WTC11 (cell line): ENCODE measurements around the gene TARM1. TPM values are rescaled to one million over a fixed set of nuclear protein-coding genes. Genes with fewer than 3 reads are reported as not detected.

ENCODE experiments used
- ATF1 ChIP-seq: sonication (generic); formaldehyde crosslinking; IDR thresholded peaks from 2 replicates; pipeline ENCODE4 v1.8.1; 2023; ENCODE audit warnings: mild to moderate bottlenecking, moderate library complexity, missing genetic modification reagents
- CREM ChIP-seq: sonication (generic); formaldehyde crosslinking; IDR thresholded peaks from 2 replicates; pipeline ENCODE4 v1.8.1; 2022; ENCODE audit warnings: mild to moderate bottlenecking, missing genetic modification reagents, moderate library complexity
- GABPB1 ChIP-seq: sonication (generic); formaldehyde crosslinking; IDR thresholded peaks from 2 replicates; pipeline ENCODE4 v1.8.1; 2023; ENCODE audit warnings: mild to moderate bottlenecking, missing genetic modification reagents
- GRHL2 ChIP-seq: fragments of 250-450 bp; sonication (Bioruptor Pico); IDR thresholded peaks from 2 replicates; pipeline ENCODE4 v1.8.0; 2022; ENCODE audit warnings: mild to moderate bottlenecking, moderate library complexity; ENCODE audit not compliant: insufficient replicate concordance, severe bottlenecking
- GTF2I ChIP-seq: fragments of 250-450 bp; sonication (Bioruptor Pico); conservative IDR thresholded peaks from 2 replicates; pipeline ENCODE4 v1.4.0; 2021; ENCODE audit warnings: mild to moderate bottlenecking
- NR2C2 ChIP-seq: sonication (generic); formaldehyde crosslinking; IDR thresholded peaks from 2 replicates; pipeline ENCODE4 v1.8.0; 2022; ENCODE audit warnings: mild to moderate bottlenecking, missing genetic modification reagents
- SOX15 ChIP-seq: fragments of 250-450 bp; sonication (Bioruptor Pico); IDR thresholded peaks from 2 replicates; pipeline ENCODE4 v1.9.0; 2021; ENCODE audit warnings: mild to moderate bottlenecking
- TEAD4 ChIP-seq: sonication (generic); formaldehyde crosslinking; IDR thresholded peaks from 2 replicates; pipeline ENCODE4 v1.8.0; 2022; ENCODE audit warnings: mild to moderate bottlenecking, missing genetic modification reagents
- ZBTB21 ChIP-seq: sonication (generic); formaldehyde crosslinking; IDR thresholded peaks from 2 replicates; pipeline ENCODE4 v1.8.1; 2023; ENCODE audit warnings: mild to moderate bottlenecking, missing genetic modification reagents, borderline replicate concordance
- ZNF416 ChIP-seq: fragments of 250-450 bp; sonication (Bioruptor Pico); IDR thresholded peaks from 2 replicates; pipeline ENCODE4 v1.9.0; 2021; ENCODE audit warnings: mild to moderate bottlenecking, inconsistent platforms
- ZNF423 ChIP-seq: fragments of 250-450 bp; sonication (Bioruptor Pico); IDR thresholded peaks from 2 replicates; pipeline ENCODE4 v2.1.2; 2022; ENCODE audit warnings: mild to moderate bottlenecking, moderate library complexity
- ZNF671 ChIP-seq: fragments of 250-450 bp; sonication (Bioruptor Pico); IDR thresholded peaks from 2 replicates; pipeline ENCODE4 v1.8.0; 2021; ENCODE audit warnings: mild to moderate bottlenecking
- total RNA-seq: library from RNA; stranded (reverse); gene quantifications from 3 replicates; pipeline ENCODE4 v1.2.3, GENCODE V29; 2021
- TF ChIP-seq, protein P1 (sequence below): sonication (generic); formaldehyde crosslinking; IDR thresholded peaks from 2 replicates; pipeline ENCODE4 v1.8.1; 2022; ENCODE audit warnings: missing genetic modification reagents, borderline replicate concordance
- TF ChIP-seq, protein P2 (sequence below): sonication (generic); formaldehyde crosslinking; IDR thresholded peaks from 2 replicates; pipeline ENCODE4 v1.8.1; 2023; ENCODE audit warnings: mild to moderate bottlenecking, missing genetic modification reagents
- TF ChIP-seq, protein P3 (sequence below): sonication (generic); formaldehyde crosslinking; IDR thresholded peaks from 2 replicates; pipeline ENCODE4 v1.8.0; 2022; ENCODE audit warnings: missing genetic modification reagents
- TF ChIP-seq, protein P4 (sequence below): fragments of 250-450 bp; sonication (Bioruptor Pico); IDR thresholded peaks from 2 replicates; pipeline ENCODE4 v1.9.0; 2021; ENCODE audit warnings: mild to moderate bottlenecking
- TF ChIP-seq, protein P5 (sequence below): sonication (generic); formaldehyde crosslinking; IDR thresholded peaks from 2 replicates; pipeline ENCODE4 v1.8.0; 2022; ENCODE audit warnings: mild to moderate bottlenecking, missing genetic modification reagents
- TF ChIP-seq, protein P6 (sequence below): fragments of 250-450 bp; sonication (Bioruptor Pico); IDR thresholded peaks from 2 replicates; pipeline ENCODE4 v2.1.2; 2022; ENCODE audit warnings: mild to moderate bottlenecking, moderate library complexity

The TARM1 gene
- total RNA-seq, 1 experiment from 2014 or later: not detected

DNA sequence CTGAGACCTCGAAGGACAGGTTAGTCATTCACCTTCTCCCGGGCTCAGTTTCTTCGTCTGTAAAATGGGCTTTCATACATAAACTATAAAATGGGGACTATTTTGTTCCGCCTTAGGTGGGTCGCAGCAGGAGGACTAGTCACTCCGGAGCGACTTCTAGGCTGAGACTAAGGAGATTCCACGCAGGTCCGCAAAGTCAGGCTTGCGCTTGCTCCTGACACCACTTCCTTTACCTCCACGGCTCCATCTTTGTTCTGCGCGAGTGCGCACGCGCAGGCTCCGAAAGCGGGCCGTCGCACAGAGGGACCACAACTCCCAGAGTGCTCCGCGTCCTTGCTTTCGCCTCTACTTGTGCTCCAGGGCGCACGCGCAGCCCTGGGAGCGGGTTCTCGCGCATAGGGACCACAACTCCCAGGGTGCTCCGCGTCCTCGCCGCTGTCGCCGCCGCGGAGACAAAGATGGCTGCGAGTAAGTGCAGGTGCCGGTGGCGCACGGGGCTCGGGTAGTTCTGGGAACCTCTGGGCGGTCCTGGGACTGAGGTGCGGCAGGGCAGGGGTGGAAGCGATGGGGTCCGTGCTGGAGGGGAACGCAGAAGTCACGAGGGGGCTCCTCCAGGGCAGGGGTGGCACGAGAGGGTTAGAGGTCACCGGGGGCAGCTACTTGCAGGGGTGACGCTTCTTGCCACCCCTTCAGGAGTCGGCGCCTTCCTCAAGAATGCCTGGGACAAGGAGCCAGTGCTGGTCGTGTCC is 21.4 kb upstream of the TARM1 start, which contains the start of gene NDUFA3 (continued):
- no peak for TF ChIP-seq ATF1 (CRISPR knock-in tag)
- no peak for TF ChIP-seq TEAD4
- TF ChIP-seq, protein P1, sequence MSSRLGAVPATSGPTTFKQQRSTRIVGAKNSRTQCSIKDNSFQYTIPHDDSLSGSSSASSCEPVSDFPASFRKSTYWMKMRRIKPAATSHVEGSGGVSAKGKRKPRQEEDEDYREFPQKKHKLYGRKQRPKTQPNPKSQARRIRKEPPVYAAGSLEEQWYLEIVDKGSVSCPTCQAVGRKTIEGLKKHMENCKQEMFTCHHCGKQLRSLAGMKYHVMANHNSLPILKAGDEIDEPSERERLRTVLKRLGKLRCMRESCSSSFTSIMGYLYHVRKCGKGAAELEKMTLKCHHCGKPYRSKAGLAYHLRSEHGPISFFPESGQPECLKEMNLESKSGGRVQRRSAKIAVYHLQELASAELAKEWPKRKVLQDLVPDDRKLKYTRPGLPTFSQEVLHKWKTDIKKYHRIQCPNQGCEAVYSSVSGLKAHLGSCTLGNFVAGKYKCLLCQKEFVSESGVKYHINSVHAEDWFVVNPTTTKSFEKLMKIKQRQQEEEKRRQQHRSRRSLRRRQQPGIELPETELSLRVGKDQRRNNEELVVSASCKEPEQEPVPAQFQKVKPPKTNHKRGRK (CRISPR knock-in tag): no peak
- TF ChIP-seq, protein P2, sequence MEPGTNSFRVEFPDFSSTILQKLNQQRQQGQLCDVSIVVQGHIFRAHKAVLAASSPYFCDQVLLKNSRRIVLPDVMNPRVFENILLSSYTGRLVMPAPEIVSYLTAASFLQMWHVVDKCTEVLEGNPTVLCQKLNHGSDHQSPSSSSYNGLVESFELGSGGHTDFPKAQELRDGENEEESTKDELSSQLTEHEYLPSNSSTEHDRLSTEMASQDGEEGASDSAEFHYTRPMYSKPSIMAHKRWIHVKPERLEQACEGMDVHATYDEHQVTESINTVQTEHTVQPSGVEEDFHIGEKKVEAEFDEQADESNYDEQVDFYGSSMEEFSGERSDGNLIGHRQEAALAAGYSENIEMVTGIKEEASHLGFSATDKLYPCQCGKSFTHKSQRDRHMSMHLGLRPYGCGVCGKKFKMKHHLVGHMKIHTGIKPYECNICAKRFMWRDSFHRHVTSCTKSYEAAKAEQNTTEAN (CRISPR knock-in tag): peak; percentile 70; the same call in 1 of the 2 replicates
- TF ChIP-seq, protein P3, sequence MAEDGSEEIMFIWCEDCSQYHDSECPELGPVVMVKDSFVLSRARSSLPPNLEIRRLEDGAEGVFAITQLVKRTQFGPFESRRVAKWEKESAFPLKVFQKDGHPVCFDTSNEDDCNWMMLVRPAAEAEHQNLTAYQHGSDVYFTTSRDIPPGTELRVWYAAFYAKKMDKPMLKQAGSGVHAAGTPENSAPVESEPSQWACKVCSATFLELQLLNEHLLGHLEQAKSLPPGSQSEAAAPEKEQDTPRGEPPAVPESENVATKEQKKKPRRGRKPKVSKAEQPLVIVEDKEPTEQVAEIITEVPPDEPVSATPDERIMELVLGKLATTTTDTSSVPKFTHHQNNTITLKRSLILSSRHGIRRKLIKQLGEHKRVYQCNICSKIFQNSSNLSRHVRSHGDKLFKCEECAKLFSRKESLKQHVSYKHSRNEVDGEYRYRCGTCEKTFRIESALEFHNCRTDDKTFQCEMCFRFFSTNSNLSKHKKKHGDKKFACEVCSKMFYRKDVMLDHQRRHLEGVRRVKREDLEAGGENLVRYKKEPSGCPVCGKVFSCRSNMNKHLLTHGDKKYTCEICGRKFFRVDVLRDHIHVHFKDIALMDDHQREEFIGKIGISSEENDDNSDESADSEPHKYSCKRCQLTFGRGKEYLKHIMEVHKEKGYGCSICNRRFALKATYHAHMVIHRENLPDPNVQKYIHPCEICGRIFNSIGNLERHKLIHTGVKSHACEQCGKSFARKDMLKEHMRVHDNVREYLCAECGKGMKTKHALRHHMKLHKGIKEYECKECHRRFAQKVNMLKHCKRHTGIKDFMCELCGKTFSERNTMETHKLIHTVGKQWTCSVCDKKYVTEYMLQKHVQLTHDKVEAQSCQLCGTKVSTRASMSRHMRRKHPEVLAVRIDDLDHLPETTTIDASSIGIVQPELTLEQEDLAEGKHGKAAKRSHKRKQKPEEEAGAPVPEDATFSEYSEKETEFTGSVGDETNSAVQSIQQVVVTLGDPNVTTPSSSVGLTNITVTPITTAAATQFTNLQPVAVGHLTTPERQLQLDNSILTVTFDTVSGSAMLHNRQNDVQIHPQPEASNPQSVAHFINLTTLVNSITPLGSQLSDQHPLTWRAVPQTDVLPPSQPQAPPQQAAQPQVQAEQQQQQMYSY: peak; percentile 27; the same call in 1 of the 2 replicates
- TF ChIP-seq, protein P4, sequence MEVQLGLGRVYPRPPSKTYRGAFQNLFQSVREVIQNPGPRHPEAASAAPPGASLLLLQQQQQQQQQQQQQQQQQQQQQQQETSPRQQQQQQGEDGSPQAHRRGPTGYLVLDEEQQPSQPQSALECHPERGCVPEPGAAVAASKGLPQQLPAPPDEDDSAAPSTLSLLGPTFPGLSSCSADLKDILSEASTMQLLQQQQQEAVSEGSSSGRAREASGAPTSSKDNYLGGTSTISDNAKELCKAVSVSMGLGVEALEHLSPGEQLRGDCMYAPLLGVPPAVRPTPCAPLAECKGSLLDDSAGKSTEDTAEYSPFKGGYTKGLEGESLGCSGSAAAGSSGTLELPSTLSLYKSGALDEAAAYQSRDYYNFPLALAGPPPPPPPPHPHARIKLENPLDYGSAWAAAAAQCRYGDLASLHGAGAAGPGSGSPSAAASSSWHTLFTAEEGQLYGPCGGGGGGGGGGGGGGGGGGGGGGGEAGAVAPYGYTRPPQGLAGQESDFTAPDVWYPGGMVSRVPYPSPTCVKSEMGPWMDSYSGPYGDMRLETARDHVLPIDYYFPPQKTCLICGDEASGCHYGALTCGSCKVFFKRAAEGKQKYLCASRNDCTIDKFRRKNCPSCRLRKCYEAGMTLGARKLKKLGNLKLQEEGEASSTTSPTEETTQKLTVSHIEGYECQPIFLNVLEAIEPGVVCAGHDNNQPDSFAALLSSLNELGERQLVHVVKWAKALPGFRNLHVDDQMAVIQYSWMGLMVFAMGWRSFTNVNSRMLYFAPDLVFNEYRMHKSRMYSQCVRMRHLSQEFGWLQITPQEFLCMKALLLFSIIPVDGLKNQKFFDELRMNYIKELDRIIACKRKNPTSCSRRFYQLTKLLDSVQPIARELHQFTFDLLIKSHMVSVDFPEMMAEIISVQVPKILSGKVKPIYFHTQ (CRISPR knock-in tag): no peak
- peak; percentile 100 for TF ChIP-seq GTF2I (CRISPR knock-in tag)
- TF ChIP-seq SOX15 (CRISPR knock-in tag): no peak
- TF ChIP-seq, protein P5, sequence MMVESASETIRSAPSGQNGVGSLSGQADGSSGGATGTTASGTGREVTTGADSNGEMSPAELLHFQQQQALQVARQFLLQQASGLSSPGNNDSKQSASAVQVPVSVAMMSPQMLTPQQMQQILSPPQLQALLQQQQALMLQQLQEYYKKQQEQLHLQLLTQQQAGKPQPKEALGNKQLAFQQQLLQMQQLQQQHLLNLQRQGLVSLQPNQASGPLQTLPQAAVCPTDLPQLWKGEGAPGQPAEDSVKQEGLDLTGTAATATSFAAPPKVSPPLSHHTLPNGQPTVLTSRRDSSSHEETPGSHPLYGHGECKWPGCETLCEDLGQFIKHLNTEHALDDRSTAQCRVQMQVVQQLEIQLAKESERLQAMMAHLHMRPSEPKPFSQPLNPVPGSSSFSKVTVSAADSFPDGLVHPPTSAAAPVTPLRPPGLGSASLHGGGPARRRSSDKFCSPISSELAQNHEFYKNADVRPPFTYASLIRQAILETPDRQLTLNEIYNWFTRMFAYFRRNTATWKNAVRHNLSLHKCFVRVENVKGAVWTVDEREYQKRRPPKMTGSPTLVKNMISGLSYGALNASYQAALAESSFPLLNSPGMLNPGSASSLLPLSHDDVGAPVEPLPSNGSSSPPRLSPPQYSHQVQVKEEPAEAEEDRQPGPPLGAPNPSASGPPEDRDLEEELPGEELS: peak; percentile 70; the same call in 1 of the 2 replicates
- 0 out of 2 replicates have a peak, but pooled peaks have one; percentile 52 for TF ChIP-seq CREM
- TF ChIP-seq GABPB1 (CRISPR knock-in tag): 0 out of 2 replicates have a peak, but pooled peaks have one; percentile 30
- no peak for TF ChIP-seq ZNF671 (CRISPR knock-in tag)
- TF ChIP-seq ZBTB21 (CRISPR knock-in tag): no peak
- TF ChIP-seq ZNF416 (CRISPR knock-in tag): no peak
- TF ChIP-seq, protein P6, sequence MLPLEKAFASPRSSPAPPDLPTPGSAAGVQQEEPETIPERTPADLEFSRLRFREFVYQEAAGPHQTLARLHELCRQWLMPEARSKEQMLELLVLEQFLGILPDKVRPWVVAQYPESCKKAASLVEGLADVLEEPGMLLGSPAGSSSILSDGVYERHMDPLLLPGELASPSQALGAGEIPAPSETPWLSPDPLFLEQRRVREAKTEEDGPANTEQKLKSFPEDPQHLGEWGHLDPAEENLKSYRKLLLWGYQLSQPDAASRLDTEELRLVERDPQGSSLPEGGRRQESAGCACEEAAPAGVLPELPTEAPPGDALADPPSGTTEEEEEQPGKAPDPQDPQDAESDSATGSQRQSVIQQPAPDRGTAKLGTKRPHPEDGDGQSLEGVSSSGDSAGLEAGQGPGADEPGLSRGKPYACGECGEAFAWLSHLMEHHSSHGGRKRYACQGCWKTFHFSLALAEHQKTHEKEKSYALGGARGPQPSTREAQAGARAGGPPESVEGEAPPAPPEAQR (CRISPR knock-in tag): no peak
- no peak for TF ChIP-seq ZNF423 (CRISPR knock-in tag)
- no peak for TF ChIP-seq GRHL2 (CRISPR knock-in tag)
- TF ChIP-seq NR2C2 (CRISPR knock-in tag): no peak
- TF ChIP-seq, all 79 proteins: peak for 22
